Lower leg skin (tissue), 3 donors: ENCODE measurements around the gene EIF3F.

Source experiments
- CTCF ChIP-seq, 3 donors: fragments of 450-650 bp; IDR thresholded peaks; one replicate each; pipeline ENCODE4 v1.5.1; 2016; ENCODE audit warnings: antibody characterized with exemption in 3 of 3, mild to moderate bottlenecking in 3 of 3, moderate library complexity in 2 of 3
- POLR2A ChIP-seq, 2 donors: fragments of 450-650 bp; IDR thresholded peaks; one replicate each; pipeline ENCODE4 v1.6.1; 2016 to 2017; ENCODE audit warnings: antibody characterized with exemption in 2 of 2, mild to moderate bottlenecking in 1 of 2, moderate library complexity in 1 of 2

- TF ChIP-seq CTCF (IDR thresholded peaks at IDR 0.05) (no peak), POLR2A (IDR thresholded peaks at IDR 0.05) (no peak)
Observed at GRCh38 chr11:8000390-8000789, 13.3 kb downstream of the EIF3F start.
